ENCODE results near the gene SLC39A13. TPM values are rescaled to one million over a fixed set of nuclear protein-coding genes. Genes with fewer than 3 reads are reported as not detected.

SLC39A13 gene
- total and polyA plus RNA-seq, 2 donors from 2014 or later = 80.6 to 93.2 TPM

DNA sequence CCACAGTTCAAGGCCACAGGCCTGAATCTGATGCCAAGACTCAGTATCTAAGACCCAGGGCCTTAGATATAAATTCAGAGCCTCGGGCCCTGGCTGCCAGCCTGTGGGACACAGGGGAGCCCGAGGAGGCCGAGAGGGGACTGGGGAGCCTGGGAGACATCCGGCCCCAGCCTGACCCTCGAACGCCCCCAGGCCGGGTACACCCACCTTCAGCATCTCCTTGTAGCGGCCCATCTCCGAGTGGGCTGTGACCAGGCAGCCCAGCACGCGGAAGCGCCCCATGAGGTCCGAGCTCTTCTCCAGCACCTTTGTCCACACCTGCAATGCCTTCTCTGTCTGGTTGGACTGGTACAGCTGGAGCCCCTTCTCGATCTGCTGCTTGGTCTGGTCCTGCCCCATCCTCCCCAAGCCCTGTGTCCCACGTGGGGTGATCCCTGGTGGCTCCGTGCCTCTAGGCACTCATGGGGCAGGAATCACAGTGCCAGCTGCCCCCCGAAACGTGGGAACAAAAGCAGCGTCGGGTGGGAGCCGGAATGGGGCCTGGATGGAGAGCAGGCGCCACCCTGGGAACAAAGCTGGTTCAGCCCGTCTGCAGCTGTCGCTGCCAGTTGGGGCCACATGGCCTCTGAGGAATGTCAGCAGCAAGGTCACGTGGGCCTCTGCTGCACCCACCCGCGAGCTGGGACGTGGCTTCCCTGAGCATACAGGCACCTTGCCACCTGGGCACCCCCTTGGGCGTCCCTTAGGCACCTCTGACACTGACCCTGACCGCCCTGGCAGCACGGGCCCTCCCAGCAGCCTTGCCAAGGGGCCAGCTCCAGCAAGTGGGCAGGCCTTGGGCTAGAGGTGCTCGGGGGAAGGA is 40.4 kb downstream of the SLC39A13 start, which contains the start of gene RAPSN:
Gene RAPSN (minus strand): TSS at position 571 of the 862 bp plus-strand sequence. CDS start 172 bp downstream, at position 399.
- DNase-seq (no peak), FAIRE-seq (no peak)
- TF ChIP-seq CTCF (IDR thresholded peaks at IDR 0.05; ENCODE audit: borderline replicate concordance, extremely low read depth, insufficient read depth) = no peak
- intact Hi-C loops (cut with DNase I) = no loop called here
- Histone ChIP-seq H3K36me3 (ENCODE audit: control insufficient read depth in 2 of 3, insufficient read depth in 3 of 3, low read length in 3 of 3) (no peaks in the 10 kb centered on the region), H3K27me3 (ENCODE audit: control insufficient read depth, insufficient read depth, low read length) (no peaks in the 10 kb centered on the region), H3K4me3 (ENCODE audit: low read length in 3 of 3) (no peak within 1 kb of the TSS), H3K4me1 (ENCODE audit: control insufficient read depth in 2 of 3, insufficient read depth in 2 of 3, low read depth in 1 of 3, low read length in 3 of 3) (peaks cover 0 to 2% (median 0%) of the 10 kb centered on the region in 3 donors), H3K9me3 (ENCODE audit: control insufficient read depth in 2 of 3, insufficient read depth in 1 of 3, low read length in 3 of 3) (no peaks in the 10 kb centered on the region), H3K9ac (ENCODE audit: low read length in 3 of 3) (no peak within 1 kb of the TSS), H3K27ac (ENCODE audit: low read depth in 2 of 2, low read length in 2 of 2) (no peak within 1 kb of the TSS)

GRCh38 chr11:47449541-47449940 is 41.2 kb downstream of the SLC39A13 start:
- no peak overlapping the region for H3K4me3 ChIP-seq (ENCODE audit: low read length in 3 of 3)
- H3K9me3 ChIP-seq (ENCODE audit: control insufficient read depth in 2 of 3, insufficient read depth in 1 of 3, low read length in 3 of 3) = no peaks in the 10 kb centered on the region
- H3K27ac ChIP-seq (ENCODE audit: low read depth in 2 of 2, low read length in 2 of 2) = no peak overlapping the region
- no peaks in the 10 kb centered on the region for H3K27me3 ChIP-seq (ENCODE audit: control insufficient read depth, insufficient read depth, low read length)
- no peak for DNase-seq
- intact Hi-C loops (cut with DNase I) = no loop called here
- H3K9ac ChIP-seq (ENCODE audit: low read length in 3 of 3) = no peak overlapping the region
- TF ChIP-seq CTCF (IDR thresholded peaks at IDR 0.05; ENCODE audit: borderline replicate concordance, extremely low read depth, insufficient read depth) = no peak
- FAIRE-seq = no peak
- no peaks in the 10 kb centered on the region for H3K36me3 ChIP-seq (ENCODE audit: control insufficient read depth in 2 of 3, insufficient read depth in 3 of 3, low read length in 3 of 3)
- peaks cover 0 to 2% (median 0%) of the 10 kb centered on the region in 3 donors for H3K4me1 ChIP-seq (ENCODE audit: control insufficient read depth in 2 of 3, insufficient read depth in 2 of 3, low read depth in 1 of 3, low read length in 3 of 3)

DNA sequence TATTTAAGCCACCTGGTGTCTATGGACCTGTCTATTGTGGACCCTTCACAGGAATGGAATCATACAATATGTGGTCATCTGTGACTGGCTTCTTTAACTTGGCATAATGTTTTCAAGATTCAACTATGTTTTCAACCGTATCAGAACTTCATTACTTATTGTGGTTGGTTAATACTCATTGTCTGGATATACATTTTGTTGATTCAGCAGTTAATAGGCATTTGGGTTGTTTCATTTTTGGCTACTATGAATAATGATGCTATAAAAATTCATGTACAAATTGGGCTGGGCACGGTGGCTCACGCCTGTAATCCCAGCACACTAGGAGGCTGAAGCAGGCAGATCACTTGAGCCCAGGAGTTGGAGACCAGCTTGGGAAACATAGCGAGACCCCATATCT is 43.0 kb downstream of the SLC39A13 start:
- no peak for TF ChIP-seq CTCF (IDR thresholded peaks at IDR 0.05; ENCODE audit: borderline replicate concordance, extremely low read depth, insufficient read depth)
- peaks cover 0 to 2% (median 0%) of the 10 kb centered on the region in 3 donors for H3K4me1 ChIP-seq (ENCODE audit: control insufficient read depth in 2 of 3, insufficient read depth in 2 of 3, low read depth in 1 of 3, low read length in 3 of 3)
- no peak overlapping the region for H3K4me3 ChIP-seq (ENCODE audit: low read length in 3 of 3)
- H3K27ac ChIP-seq (ENCODE audit: low read depth in 2 of 2, low read length in 2 of 2) = no peak overlapping the region
- H3K9ac ChIP-seq (ENCODE audit: low read length in 3 of 3) = no peak overlapping the region
- H3K27me3 ChIP-seq (ENCODE audit: control insufficient read depth, insufficient read depth, low read length) = no peaks in the 10 kb centered on the region
- intact Hi-C loops (cut with DNase I) = loop anchor here (10.0 kb wide), 1 partner anchor 77 kb away; the partner anchor contains the start of gene SPI1
- no peaks in the 10 kb centered on the region for H3K36me3 ChIP-seq (ENCODE audit: control insufficient read depth in 2 of 3, insufficient read depth in 3 of 3, low read length in 3 of 3)
- FAIRE-seq (no peak), DNase-seq (no peak)
- H3K9me3 ChIP-seq (ENCODE audit: control insufficient read depth in 2 of 3, insufficient read depth in 1 of 3, low read length in 3 of 3) = no peaks in the 10 kb centered on the region

Data from kidney (tissue), 14 donors.